GM21360 (cell line): ENCODE results near the gene P2RY2.
"Not testable (repeated sequence)": the region's sequence is repeated elsewhere in the genome, so short reads cannot be mapped to it uniquely, and the experiment has no call there.

Experiments used
- ATAC-seq: cut with Tn5 transposase; IDR thresholded peaks from one replicate; pipeline ENCODE4 v1.9.1; 2021; ENCODE audit warnings: mild to moderate bottlenecking, moderate library complexity; ENCODE audit not compliant: unreplicated experiment

P2RY2 gene

DNA sequence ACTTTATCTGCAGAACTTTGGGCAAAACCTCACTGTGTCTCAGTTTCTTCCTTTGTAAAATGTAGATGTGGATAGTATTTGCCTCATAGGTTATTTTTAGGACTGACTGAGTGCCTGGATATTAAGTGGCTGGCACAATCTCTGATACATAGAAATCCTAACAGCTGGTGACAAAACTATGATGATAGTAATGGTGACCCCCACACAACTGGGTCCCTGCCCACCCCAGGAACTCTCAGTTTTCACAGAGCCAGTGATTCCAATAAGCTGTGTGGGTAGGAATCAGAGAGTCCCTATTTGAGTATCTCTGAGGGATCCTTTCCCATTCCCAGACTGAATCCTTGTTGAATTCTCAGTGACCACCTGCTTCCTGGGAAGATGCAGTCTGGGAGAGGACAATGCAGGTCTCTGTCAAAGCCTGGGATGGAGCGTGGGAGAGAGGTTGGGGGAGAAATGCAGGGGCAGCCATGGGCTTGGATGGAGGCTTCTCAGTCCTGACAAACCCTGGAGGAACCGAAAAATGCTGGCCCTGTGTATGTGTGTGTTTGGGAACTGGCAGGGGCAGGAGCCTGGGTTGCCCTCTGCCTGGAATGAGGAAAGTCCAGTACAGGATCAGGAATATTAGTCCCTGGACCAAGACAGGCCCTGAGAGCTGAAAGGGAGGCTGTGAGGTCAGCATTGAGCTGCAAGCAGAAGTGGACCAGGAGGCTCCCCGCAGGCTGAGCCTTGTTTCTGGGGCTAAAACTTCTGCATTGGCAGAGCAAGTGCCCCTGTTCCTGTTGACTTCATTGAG lies 48.0 kb downstream of the P2RY2 start:
- no peak for ATAC-seq

GRCh38 chr11:73266646-73267020 lies 48.6 kb downstream of the P2RY2 start:
- ATAC-seq: no peak

GRCh38 chr11:73267122-73267846 lies 49.2 kb downstream of the P2RY2 start:
- no peak for ATAC-seq

DNA sequence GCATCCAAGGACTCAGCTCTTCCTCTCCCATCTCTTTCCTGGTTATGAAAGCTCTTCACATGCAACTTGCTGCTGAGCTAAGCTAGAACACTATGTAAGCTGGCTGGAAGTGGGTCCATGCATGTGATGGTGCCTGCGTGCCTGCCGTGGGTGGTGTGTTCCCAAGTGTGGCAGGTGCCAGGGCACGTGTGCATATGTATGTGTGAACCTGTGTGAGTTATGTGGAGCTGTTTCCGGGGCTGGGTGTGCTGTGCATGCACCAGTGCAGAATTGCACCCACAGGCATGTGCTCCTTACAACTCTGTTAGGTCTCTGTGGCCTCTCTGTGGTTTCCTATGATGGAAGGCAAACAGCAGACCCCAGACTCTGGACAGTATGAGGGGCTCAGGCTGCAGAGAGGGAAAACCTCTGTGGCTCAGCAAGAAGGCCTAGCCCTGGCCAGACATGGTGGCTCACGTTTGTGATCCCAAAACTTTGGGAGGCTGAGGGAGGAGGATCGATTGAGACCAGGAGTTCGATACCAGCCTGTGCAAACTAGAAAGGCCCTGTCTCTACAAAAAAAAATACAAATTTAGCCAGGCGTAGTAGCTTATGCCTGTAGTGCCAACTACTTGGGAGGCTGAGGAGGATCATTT lies 49.9 kb downstream of the P2RY2 start:
- ATAC-seq: no peak

DNA sequence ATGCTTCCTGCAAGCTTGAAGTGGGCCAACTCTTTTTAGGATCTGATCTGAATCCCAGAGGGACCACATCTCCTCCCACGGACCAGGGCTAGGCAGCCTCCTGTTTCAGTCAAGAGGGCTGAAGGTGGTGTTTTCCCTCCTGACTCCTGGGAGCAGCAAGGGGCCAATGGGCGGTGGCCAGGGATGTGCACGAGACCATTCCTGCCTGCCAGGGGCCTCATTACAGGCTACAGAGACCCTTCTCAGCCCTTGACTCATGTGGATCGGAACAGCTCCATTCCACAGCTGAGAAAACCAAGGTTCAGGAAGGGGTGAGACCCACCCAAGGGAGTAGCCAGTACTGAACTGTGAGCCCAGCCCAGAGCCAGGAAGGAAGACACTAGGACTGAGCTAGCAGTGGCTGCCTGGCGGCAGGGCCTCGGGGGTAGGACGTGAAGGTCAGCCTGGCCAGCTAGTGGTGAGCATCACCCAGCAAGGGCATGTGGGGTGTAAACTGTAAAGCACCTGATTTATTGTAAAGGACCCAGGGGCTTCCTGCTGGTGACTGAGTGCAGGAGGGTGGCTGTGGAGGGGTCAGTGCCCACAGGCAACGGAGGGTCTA lies 50.7 kb downstream of the P2RY2 start:
- ATAC-seq: no peak

- ATAC-seq: no peak
Measured at GRCh38 chr11:73269459-73270015, 51.5 kb downstream of the P2RY2 start.

GRCh38 chr11:73270016-73270854 lies 52.2 kb downstream of the P2RY2 start:
- ATAC-seq: no peak

GRCh38 chr11:73270855-73271477 lies 52.9 kb downstream of the P2RY2 start:
- no peak for ATAC-seq

- ATAC-seq: not testable (repeated sequence)
Measured at GRCh38 chr11:73271478-73271865, 53.4 kb downstream of the P2RY2 start.

DNA sequence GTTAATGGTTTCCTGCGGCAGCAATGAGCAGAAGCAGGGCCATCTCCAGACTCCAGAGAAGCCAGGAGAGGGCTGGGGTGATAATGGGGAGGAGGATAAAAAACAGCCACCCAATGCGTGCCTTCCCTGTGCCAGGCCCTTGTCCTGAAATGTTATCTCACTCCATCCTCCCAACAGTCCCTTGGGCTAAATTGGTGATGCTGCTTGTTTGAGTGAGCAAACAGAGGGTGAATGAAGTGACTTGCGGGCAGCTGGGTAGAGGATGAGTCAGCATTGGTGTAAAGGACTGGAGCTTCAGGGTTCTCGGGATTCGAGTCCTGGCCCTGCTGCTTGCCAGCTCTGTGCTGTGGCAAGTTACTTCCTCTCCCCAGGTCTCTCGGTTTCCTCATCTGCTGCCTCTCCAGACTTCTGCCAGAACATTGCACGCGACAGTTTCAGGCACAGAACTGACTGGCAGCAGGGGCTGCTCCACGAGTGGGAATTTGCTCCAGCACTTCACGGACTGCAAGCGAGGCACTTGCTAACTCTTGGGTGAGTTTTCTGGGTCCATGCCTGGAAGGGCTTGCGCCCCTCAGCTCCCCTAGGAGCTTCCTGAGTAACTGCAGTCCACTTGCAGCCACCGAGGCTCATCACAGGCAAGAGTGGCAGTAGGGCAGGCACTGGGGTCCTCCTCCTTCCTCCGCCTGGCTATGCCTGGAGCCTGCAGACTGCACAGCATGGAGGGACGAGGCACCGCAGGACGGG lies 54.0 kb downstream of the P2RY2 start, which contains the start of gene P2RY6:
P2RY6 (plus strand) TSS at position 403 of the 744 bp plus-strand sequence. CDS start 24,181 bp downstream, outside the sequence.
- ATAC-seq: no peak

DNA sequence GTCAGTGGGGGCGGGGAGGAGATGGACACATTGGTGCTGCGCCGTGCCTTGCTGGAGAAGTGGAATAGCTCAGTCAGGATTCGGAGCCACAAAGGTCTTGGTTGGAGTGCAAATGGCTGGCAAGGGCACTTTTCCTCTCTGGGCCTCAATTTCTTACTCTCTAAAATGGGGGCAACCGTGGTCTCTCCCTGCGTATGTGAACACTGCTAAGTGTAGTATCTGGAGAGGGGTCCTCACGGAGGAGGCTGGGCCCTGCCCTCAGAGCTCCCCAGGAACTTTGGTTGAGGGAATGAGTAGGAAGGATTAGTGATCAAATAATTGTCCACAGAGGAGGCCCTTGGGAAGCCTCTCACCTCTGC lies 54.6 kb downstream of the P2RY2 start:
- no peak for ATAC-seq

DNA sequence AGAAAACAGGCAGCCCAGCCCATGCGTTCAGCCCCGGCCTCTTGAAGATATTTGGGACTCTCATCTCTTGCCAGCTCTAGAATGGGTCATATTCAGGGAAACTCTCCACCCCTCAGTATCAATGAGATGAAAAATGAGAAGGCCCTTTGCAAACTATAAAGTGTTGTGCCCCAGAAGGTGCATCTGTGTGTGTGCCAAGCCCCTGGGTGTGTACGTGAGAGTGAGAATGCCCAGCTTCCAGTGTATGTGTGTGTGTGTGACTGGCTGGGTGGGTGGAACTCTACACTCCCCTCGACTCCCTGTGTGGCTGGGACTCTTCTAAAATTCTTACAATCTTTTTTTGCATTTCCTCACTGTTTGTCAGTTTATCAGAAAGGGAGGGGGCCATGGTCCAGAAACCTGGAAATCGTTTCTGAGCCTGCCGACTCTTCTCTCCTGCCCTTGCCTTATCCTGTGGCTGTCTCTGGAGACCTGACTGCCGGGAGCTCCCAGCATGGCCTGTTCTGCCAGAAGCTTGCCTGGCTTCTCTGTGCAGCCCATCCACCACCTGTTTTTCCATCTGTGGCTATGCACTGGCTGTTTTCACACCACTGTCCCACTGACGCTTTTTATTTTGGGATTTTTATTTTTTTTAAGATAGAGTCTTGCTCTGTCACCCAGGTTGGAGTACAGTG lies 55.3 kb downstream of the P2RY2 start:
- no peak for ATAC-seq

GRCh38 chr11:73274191-73274590 lies 56.1 kb downstream of the P2RY2 start:
- ATAC-seq: not testable (repeated sequence)

DNA sequence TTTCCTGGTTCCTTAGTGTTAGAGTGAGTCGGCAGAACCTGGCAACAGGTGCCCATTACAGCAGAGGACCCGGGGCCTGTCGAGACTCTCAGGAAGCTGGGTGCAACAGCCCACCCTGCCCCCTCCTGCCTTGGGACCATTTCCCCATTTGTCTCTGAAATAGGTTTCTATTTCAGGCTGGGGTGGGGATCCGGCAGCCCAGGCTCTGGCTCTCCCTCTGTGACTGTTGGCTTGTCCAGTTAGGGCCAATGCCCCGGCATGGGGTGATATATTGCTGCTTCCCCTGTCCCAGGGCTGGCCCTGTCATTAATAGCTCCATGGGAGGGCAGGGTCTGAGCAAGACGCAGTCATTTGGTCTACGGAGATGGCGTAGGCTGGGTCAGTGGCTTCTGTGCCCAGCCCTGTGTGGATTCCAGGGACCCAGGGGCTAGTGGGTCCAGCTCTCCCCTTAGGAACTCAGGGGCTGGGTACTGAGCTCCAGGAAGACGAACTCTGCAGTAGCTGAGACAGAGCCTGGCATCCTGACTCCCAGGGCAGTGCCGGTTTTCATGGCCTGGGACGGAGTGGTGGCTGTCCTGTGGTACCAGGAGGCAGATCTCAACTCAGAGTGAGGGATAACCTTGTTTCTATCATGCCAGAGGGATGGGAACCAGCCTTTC lies 56.8 kb downstream of the P2RY2 start:
- ATAC-seq: no peak

DNA sequence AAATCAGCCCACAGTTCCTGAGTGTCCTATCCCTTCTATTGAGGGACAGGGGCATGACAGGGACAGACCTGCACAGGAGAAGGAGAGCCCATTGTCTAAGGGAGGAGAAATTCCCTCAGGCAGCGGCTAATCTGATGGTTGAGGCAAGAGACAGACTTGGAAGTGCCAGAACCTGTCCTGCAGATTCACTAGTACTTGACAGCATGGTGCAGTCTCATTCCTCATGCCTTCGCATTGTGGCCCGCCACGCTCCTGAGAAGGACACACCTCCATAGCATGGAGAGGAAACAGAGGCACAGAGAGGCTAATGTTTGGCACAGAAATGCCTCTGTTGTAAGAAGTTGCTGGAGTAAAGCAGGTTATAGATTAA lies 57.3 kb downstream of the P2RY2 start:
- ATAC-seq: no peak

DNA sequence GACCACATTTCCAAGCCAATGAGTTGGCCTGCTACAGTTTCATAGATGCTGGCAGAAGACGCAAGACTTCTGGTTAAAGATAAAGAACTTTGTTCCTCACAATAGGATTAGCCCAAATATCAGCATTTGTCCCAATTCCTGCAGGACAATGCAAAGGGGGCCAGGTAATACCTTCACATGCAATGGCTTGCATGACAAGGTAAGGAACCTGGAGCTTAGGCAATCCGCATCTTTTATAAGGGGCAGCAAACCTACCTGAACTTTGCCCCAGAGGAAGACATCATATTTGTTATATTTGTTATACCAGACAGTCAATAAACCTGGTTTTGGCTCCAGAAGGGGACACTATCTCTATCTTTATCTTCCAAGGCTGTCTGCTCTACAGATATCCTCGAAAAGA lies 59.4 kb downstream of the P2RY2 start:
- ATAC-seq: no peak

GRCh38 chr11:73280626-73281025 lies 62.5 kb downstream of the P2RY2 start:
- no peak for ATAC-seq

- no peak for ATAC-seq
Measured at GRCh38 chr11:73281201-73281741, 63.2 kb downstream of the P2RY2 start.
